Measurements from ENCODE around the gene SLC2A2.

Gene SLC2A2

DNA sequence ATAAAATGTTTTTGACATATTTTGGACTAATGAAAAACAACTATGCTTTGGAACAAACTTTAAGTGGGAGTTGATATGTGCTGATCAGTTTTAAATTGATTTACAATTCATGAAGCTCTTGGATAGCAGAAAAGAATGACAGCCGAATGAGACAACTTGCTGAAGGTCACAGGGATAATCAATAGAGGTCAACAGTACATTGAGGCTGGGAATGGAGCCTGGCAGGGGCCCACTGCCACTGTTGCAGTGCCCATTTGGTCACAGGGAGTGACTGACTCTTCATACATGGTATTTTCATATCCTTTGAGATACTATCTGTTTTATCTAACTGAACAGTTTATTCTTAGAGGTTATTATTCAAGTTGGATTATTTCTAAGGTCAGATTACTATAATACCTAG lies 59.4 kb downstream of the SLC2A2 start:
- no peak for TF ChIP-seq CTCF (IDR thresholded peaks at IDR 0.05; ENCODE audit: control extremely low read depth, extremely low read depth, low read depth, missing control alignments)
- ChIA-PET CTCF (interaction anchor here (1.4 to 4.8 kb wide), 2 partner anchors 599 to 805 kb away, joined by 5 to 29 read pairs; no protein-coding TSS in a partner anchor), POLR2A (no interaction called here)
- no peak for DNase-seq (ENCODE audit: extremely low spot score)

DNA sequence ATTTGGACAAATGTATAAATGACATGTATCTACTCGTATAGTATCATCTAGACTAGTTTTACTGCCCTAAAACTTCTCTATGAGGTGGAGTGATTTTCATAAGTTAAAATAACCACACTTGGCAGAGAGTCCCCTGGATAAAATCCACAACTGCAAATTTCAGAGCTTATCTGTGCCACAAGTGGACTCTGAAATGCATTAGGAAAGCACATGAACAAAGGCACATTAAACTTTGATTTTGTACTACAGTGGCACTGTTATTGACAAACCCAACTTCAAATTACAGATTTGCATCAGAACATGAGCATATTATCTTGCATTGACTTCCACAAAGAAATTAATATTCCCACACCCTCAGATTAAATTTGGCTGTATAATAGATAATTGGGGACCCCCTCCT lies 60.0 kb downstream of the SLC2A2 start:
- DNase-seq (ENCODE audit: extremely low spot score), result no peak
- ChIA-PET CTCF (interaction anchor here (1.4 to 4.8 kb wide), 2 partner anchors 600 to 806 kb away, joined by 5 to 29 read pairs; no protein-coding TSS in a partner anchor), POLR2A (no interaction called here)
- TF ChIP-seq CTCF (IDR thresholded peaks at IDR 0.05; ENCODE audit: control extremely low read depth, extremely low read depth, low read depth, missing control alignments), result no peak

DNA sequence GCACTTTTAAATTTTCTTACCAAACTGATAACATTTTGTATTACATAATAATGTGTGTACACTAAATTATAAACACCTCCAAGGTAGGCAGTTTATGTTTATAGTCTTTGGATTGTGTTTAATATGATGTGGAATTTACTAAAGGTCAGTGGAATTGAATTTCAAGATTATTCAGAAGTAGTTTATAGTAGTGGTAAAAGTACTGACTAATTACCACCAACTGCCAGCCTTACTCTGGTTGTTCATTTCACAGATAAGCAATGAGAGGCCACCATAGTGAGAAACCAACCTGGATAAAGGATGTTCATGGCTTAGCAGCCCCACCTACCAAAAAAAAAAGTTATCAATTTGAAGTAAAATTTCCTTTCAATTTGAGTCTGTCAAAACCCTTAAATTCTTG lies 64.1 kb downstream of the SLC2A2 start:
- DNase-seq (ENCODE audit: extremely low spot score), result no peak
- CTCF ChIA-PET, result interaction anchor here (0.7 to 3.9 kb wide), 11 partner anchors 10 to 868 kb away, joined by 3 to 28 read pairs (median 3); no protein-coding TSS in a partner anchor
- TF ChIP-seq CTCF (IDR thresholded peaks at IDR 0.05; ENCODE audit: control extremely low read depth, extremely low read depth, low read depth, missing control alignments), result no peak
- POLR2A ChIA-PET, result no interaction called here

GRCh38 chr3:170961616-170962400 lies 64.7 kb downstream of the SLC2A2 start:
- DNase-seq (ENCODE audit: extremely low spot score), result no peak
- ChIA-PET POLR2A (no interaction called here), CTCF (interaction anchor here (0.7 to 3.9 kb wide), 14 partner anchors 9 to 877 kb away, joined by 3 to 28 read pairs (median 3); no protein-coding TSS in a partner anchor)
- TF ChIP-seq CTCF (IDR thresholded peaks at IDR 0.05; ENCODE audit: control extremely low read depth, extremely low read depth, low read depth, missing control alignments), result peak; percentile 37

GRCh38 chr3:170959457-170959856 lies 67.1 kb downstream of the SLC2A2 start:
- DNase-seq (ENCODE audit: extremely low spot score), result no peak
- POLR2A ChIA-PET, result no interaction called here
- TF ChIP-seq CTCF (IDR thresholded peaks at IDR 0.05; ENCODE audit: control extremely low read depth, extremely low read depth, low read depth, missing control alignments), result no peak
- CTCF ChIA-PET, result interaction anchor here (1.2 kb wide), 1 partner anchor 1706 kb away, joined by 3 read pairs; no protein-coding TSS in a partner anchor

- CTCF ChIA-PET, result interaction anchor here (1.0 kb wide), 1 partner anchor 9 kb away, joined by 3 read pairs; no protein-coding TSS in a partner anchor
- POLR2A ChIA-PET, result no interaction called here
- TF ChIP-seq CTCF (IDR thresholded peaks at IDR 0.05; ENCODE audit: control extremely low read depth, extremely low read depth, low read depth, missing control alignments), result no peak
- DNase-seq (ENCODE audit: extremely low spot score), result no peak
These were observed 69.9 kb downstream of the SLC2A2 start for GRCh38 chr3:170956647-170957046.

Data from GM10248 (cell line).